PC-3 (cell line): ENCODE data around the gene SSMEM1. TPM values are rescaled to one million over a fixed set of nuclear protein-coding genes. Genes with fewer than 3 reads are reported as not detected.

Source experiments
- ATAC-seq: fragments of 200-7000 bp; cut with Tn5 transposase; 2 replicates; pipeline ENCODE4 v1.9.1; 2020; ENCODE audit warnings: mild to moderate bottlenecking, moderate library complexity
- BruUV-seq: library from RNA; stranded (reverse); fragments of 400-500 nt; replicated peaks from 2 replicates; lab custom pipeline; 2021; lab: Mats Ljungman, UMichigan
- CTCF ChIA-PET: fragments of 300-600 bp; sonication (Branson Sonifier 250); formaldehyde crosslinking; loops from one replicate; lab custom pipeline; 2022; ENCODE audit warnings: antibody characterized with exemption; lab: Charles Lee
- POLR2A ChIA-PET: fragments of 300-600 bp; sonication (Branson Sonifier 250); formaldehyde crosslinking; loops from one replicate; lab custom pipeline; 2022; ENCODE audit warnings: antibody characterized with exemption; ENCODE audit not compliant: unreplicated experiment; lab: Charles Lee
- DNase-seq: peaks from one replicate; pipeline ENCODE4 v3.0.0-alpha.2; 2015
- H2AFZ ChIP-seq: fragments of 300-600 bp; sonication (generic); 2 replicates; pipeline ENCODE4 v1.6.0; 2016; ENCODE audit warnings: antibody characterized with exemption, low read length
- H3F3A ChIP-seq: fragments of 300-600 bp; sonication (generic); one replicate; pipeline ENCODE4 v1.6.0; 2017; ENCODE audit warnings: antibody characterized with exemption, low read length, control low read depth, mild to moderate bottlenecking; ENCODE audit not compliant: unreplicated experiment
- H3K27ac ChIP-seq: fragments of 300-600 bp; sonication (generic); 2 replicates; pipeline ENCODE4 v1.5.1; 2016; ENCODE audit warnings: mild to moderate bottlenecking, low read length
- H3K27me3 ChIP-seq: fragments of 300-600 bp; sonication (generic); 2 replicates; pipeline ENCODE4 v1.6.1; 2016; ENCODE audit warnings: low read length, mixed read lengths
- H3K36me3 ChIP-seq: fragments of 300-600 bp; sonication (generic); 2 replicates; pipeline ENCODE4 v1.6.1; 2016; ENCODE audit warnings: low read depth, mixed run types, low read length, mixed read lengths
- H3K4me1 ChIP-seq: fragments of 300-600 bp; sonication (generic); 2 replicates; pipeline ENCODE4 v1.5.1; 2016; ENCODE audit warnings: low read length; ENCODE audit not compliant: insufficient read depth
- H3K4me2 ChIP-seq: fragments of 300-600 bp; sonication (generic); 2 replicates; pipeline ENCODE4 v1.6.0; 2016; ENCODE audit warnings: low read length
- H3K4me3 ChIP-seq: fragments of 300-600 bp; sonication (generic); 2 replicates; pipeline ENCODE4 v1.5.1; 2016; ENCODE audit warnings: mild to moderate bottlenecking, low read length, mixed read lengths
- H3K79me2 ChIP-seq: fragments of 300-600 bp; sonication (generic); 2 replicates; pipeline ENCODE4 v1.6.1; 2017; ENCODE audit warnings: low read length, mixed read lengths
- H3K9ac ChIP-seq: fragments of 300-600 bp; sonication (generic); 2 replicates; pipeline ENCODE4 v1.6.0; 2016; ENCODE audit warnings: mild to moderate bottlenecking, low read length
- H3K9me2 ChIP-seq: fragments of 300-600 bp; sonication (generic); replicated peaks from 2 replicates; pipeline ENCODE4 v1.6.1; 2016; ENCODE audit warnings: mixed run types, low read length, mixed read lengths
- H3K9me3 ChIP-seq: fragments of 300-600 bp; sonication (generic); 2 replicates; pipeline ENCODE4 v1.6.1; 2016; ENCODE audit warnings: low read length, mixed read lengths
- H4K20me1 ChIP-seq: fragments of 300-600 bp; sonication (generic); 2 replicates; pipeline ENCODE4 v1.6.1; 2016; ENCODE audit warnings: low read length, mixed read lengths
- CTCF ChIP-seq: fragments of 300-600 bp; sonication (generic); conservative IDR thresholded peaks from 2 replicates; pipeline ENCODE4 v1.5.1; 2017; ENCODE audit warnings: antibody characterized with exemption, low read depth, mild to moderate bottlenecking, low read length
- EZH2 ChIP-seq: fragments of 300-600 bp; sonication (generic); IDR thresholded peaks from one replicate; pipeline ENCODE4 v1.6.1; 2017; ENCODE audit warnings: antibody characterized with exemption, mild to moderate bottlenecking, low read length; ENCODE audit not compliant: unreplicated experiment
- EZH2phosphoT487 ChIP-seq: fragments of 300-600 bp; sonication (generic); IDR thresholded peaks from 2 replicates; pipeline ENCODE4 v1.6.1; 2018; ENCODE audit warnings: mild to moderate bottlenecking, antibody characterized with exemption, low read length, borderline replicate concordance
- intact Hi-C: fragments of 100-400 bp; cut with micrococcal nuclease; formaldehyde crosslinking; loops from 2 replicates; pipeline ENCODE4 v1.9.0; 2023
- total RNA-seq: library from RNA; depleted of rRNA; stranded (reverse); fragments of >200 nt; gene quantifications from 2 replicates; pipeline ENCODE4 v1.2.3, GENCODE V29; 2014

SSMEM1 gene
- total RNA-seq, 1 experiment from 2014 or later: not detected

DNA sequence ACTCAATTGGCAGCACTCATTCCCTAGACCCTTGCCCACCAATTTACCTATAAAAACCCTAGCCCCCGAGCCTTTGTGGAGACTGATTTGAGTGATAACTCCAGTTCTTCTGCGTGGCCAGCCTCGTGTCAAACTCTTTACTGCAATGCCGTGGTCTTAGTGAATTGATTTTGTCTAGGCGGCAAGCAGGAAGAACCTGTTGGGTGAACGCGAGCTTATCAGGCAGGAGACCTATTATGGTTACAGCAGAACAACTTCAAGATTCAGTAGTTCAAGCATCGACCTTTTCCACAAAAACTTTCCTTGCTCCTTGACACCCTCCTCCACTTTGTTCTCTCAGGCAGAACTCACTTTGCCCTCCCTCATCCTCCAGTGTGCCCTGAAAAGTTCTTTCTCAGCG lies 12.2 kb downstream of the SSMEM1 start:
- intact Hi-C loops: no loop called here
- Histone ChIP-seq H3K9me2 (no peaks in the 10 kb centered on the region), H3K4me1 (no peaks in the 10 kb centered on the region; the same call in 1 of the 2 replicates), H3F3A (no peaks in the 10 kb centered on the region), H3K79me2 (no peaks in the 10 kb centered on the region), H3K27me3 (no peaks in the 10 kb centered on the region), H3K9me3 (no peaks in the 10 kb centered on the region), H3K36me3 (no peaks in the 10 kb centered on the region), H3K9ac (no peak overlapping the region), H4K20me1 (no peaks in the 10 kb centered on the region), H3K4me3 (no peak overlapping the region), H3K4me2 (no peak overlapping the region), H3K27ac (no peak overlapping the region), H2AFZ (no peak overlapping the region)
- no TSS peak for BruUV-seq
- no peak for TF ChIP-seq EZH2
- CTCF ChIA-PET: no interaction called here
- no peak for ATAC-seq
- POLR2A ChIA-PET: no interaction called here
- no peak for DNase-seq

DNA sequence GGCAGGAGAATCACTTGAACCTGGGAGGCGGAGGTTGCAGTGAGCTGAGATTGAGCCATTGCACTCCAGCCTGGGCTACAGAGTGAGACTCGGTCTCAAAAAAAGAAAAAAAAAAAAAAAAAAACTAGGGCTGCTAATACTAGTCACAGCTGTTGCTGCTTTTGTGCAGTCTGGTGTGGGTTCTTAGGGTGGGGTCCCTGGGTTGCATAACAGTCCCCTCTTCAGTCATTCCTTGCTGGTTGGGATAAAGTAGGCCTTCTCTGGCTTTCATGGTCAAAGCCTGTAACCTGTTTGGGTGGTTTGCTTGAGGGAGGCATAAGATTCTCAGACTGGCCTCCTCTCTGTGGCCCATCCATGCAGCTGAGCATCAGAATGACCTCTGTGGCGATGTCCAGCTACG lies 14.1 kb downstream of the SSMEM1 start:
- TF ChIP-seq EZH2: no peak
- no peak for TF ChIP-seq CTCF
- TF ChIP-seq EZH2phosphoT487: no peak
- DNase-seq: no peak
- Histone ChIP-seq H3F3A (no peaks in the 10 kb centered on the region), H3K27me3 (no peaks in the 10 kb centered on the region), H3K36me3 (no peaks in the 10 kb centered on the region), H3K9ac (no peak overlapping the region), H3K4me1 (no peaks in the 10 kb centered on the region; the same call in 1 of the 2 replicates), H3K9me3 (no peaks in the 10 kb centered on the region), H3K4me2 (no peak overlapping the region), H4K20me1 (no peaks in the 10 kb centered on the region), H3K79me2 (no peaks in the 10 kb centered on the region), H3K4me3 (no peak overlapping the region), H3K27ac (no peak overlapping the region), H3K9me2 (no peaks in the 10 kb centered on the region), H2AFZ (no peak overlapping the region)
- no peak for ATAC-seq
- intact Hi-C loops: no loop called here
- no TSS peak for BruUV-seq
- ChIA-PET POLR2A (interaction anchor here (0.7 kb wide), 1 partner anchor 42 kb away, joined by 10 read pairs; no protein-coding TSS in a partner anchor), CTCF (no interaction called here)

DNA sequence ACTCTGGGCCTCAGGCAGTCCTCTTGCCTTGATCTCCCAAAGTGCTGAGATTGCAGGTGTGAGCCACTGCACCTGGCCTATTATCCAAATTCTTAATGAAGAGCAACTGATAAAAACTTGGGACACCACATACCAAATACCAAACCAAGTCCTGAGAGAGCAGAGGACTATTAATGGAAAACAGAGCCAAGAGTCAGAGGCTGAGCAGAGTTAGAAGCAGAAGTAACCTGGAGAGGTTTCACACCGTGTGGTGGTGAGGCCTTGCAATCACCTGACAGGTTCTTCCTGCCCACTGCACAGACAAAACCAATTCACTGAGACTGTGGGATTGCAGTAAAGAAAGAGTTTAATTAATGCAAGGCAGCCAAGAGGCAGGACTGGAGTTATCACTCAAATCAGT lies 16.0 kb downstream of the SSMEM1 start:
- DNase-seq: no peak
- Histone ChIP-seq H3K9me2 (no peaks in the 10 kb centered on the region), H2AFZ (no peak overlapping the region), H3K27me3 (no peaks in the 10 kb centered on the region), H3K79me2 (no peaks in the 10 kb centered on the region), H4K20me1 (no peaks in the 10 kb centered on the region), H3K4me1 (no peaks in the 10 kb centered on the region; the same call in 1 of the 2 replicates), H3K36me3 (no peaks in the 10 kb centered on the region), H3K27ac (no peak overlapping the region), H3K4me2 (no peak overlapping the region), H3K9ac (no peak overlapping the region), H3K4me3 (no peak overlapping the region), H3K9me3 (no peaks in the 10 kb centered on the region), H3F3A (no peaks in the 10 kb centered on the region)
- BruUV-seq: no TSS peak
- intact Hi-C loops: no loop called here
- ChIA-PET POLR2A (no interaction called here), CTCF (no interaction called here)
- no peak for ATAC-seq
- TF ChIP-seq CTCF: no peak
